ENCODE results near the gene TTC22.
"Not testable (repeated sequence)": the region's sequence is repeated elsewhere in the genome, so short reads cannot be mapped to it uniquely, and the experiment has no call there.

TTC22 gene

GRCh38 chr1:54784066-54784465 is 17.1 kb downstream of the TTC22 start:
- H3K4me3 ChIP-seq (ENCODE audit: low read length): no peak overlapping the region
- DNase-seq (ENCODE audit: low read depth): no peak
- no peak for TF ChIP-seq CTCF (conservative IDR thresholded peaks at IDR 0.05; ENCODE audit: low read depth, low read length)

GRCh38 chr1:54782588-54782987 is 18.5 kb downstream of the TTC22 start:
- DNase-seq (ENCODE audit: low read depth): no peak
- no peak overlapping the region for H3K4me3 ChIP-seq (ENCODE audit: low read length)
- TF ChIP-seq CTCF (conservative IDR thresholded peaks at IDR 0.05; ENCODE audit: low read depth, low read length): no peak

GRCh38 chr1:54782156-54782555 is 19.0 kb downstream of the TTC22 start:
- H3K4me3 ChIP-seq (ENCODE audit: low read length): no peak overlapping the region
- DNase-seq (ENCODE audit: low read depth): no peak
- no peak for TF ChIP-seq CTCF (conservative IDR thresholded peaks at IDR 0.05; ENCODE audit: low read depth, low read length)

GRCh38 chr1:54781023-54781723 is 19.9 kb downstream of the TTC22 start:
- TF ChIP-seq CTCF (conservative IDR thresholded peaks at IDR 0.05; ENCODE audit: low read depth, low read length): no peak
- H3K4me3 ChIP-seq (ENCODE audit: low read length): no peak overlapping the region
- no peak for DNase-seq (ENCODE audit: low read depth)

GRCh38 chr1:54777431-54777830 is 23.7 kb downstream of the TTC22 start:
- no peak for TF ChIP-seq CTCF (conservative IDR thresholded peaks at IDR 0.05; ENCODE audit: low read depth, low read length)
- DNase-seq (ENCODE audit: low read depth): no peak
- no peak overlapping the region for H3K4me3 ChIP-seq (ENCODE audit: low read length)

- H3K4me3 ChIP-seq (ENCODE audit: low read length): no peak overlapping the region
- TF ChIP-seq CTCF (conservative IDR thresholded peaks at IDR 0.05; ENCODE audit: low read depth, low read length): no peak
- DNase-seq (ENCODE audit: low read depth): no peak
Measured at GRCh38 chr1:54777011-54777410, 24.1 kb downstream of the TTC22 start.

GRCh38 chr1:54775828-54776721 is 25.0 kb downstream of the TTC22 start:
- H3K4me3 ChIP-seq (ENCODE audit: low read length); DNase-seq (ENCODE audit: low read depth): not testable (repeated sequence)

All from retinal pigment epithelial cell (primary cell).